Muscle of back (tissue), 13 donors: ENCODE results near the gene SP1. TPM values are rescaled to one million over a fixed set of nuclear protein-coding genes. Genes with fewer than 3 reads are reported as not detected.
"Not testable (repeated sequence)": the region's sequence is repeated elsewhere in the genome, so short reads cannot be mapped to it uniquely, and the experiment has no call there.

Source experiments
- DNase-seq, 3 donors: peaks; one replicate each; pipeline versions ENCODE4 v3.0.0 to v3.0.0-alpha.2; 2013
- long read RNA-seq, 9 donors: transcript quantifications; one replicate each; lab custom pipeline, GENCODE V29; 2026
- polyA plus RNA-seq, 10 donors: library from polyadenylated mRNA; unstranded; fragments of 120-200 nt; gene quantifications; one replicate each; pipeline ENCODE4 v1.2.1, GENCODE V29; 2013; ENCODE audit not compliant: insufficient read length in 10 of 10

SP1 gene
- polyA plus RNA-seq: 10 to 100 TPM; 31.0 to 46.7 (median 40.0) TPM
- long read RNA-seq, donor 1, partial matches to known transcripts: 32 of 35 reads
- long read RNA-seq, donor 1, other reads (novel, unspliced or antisense): 0 of 35 reads
- long read RNA-seq, donor 2, partial matches to known transcripts: 11 of 13 reads
- long read RNA-seq, donor 2, other reads (novel, unspliced or antisense): 0 of 13 reads
- long read RNA-seq, donor 3: 0 reads
- long read RNA-seq, donor 4, partial matches to known transcripts: 0 of 2 reads
- long read RNA-seq, donor 4, other reads (novel, unspliced or antisense): 0 of 2 reads
- long read RNA-seq, donor 5, partial matches to known transcripts: 11 of 16 reads
- long read RNA-seq, donor 5, other reads (novel, unspliced or antisense): 0 of 16 reads
- long read RNA-seq, donor 6, transcript SP1-203 (2 exons, 1,061 nt): major isoform, 5 of 10 reads
- long read RNA-seq, donor 6, partial matches to known transcripts: 5 of 10 reads
- long read RNA-seq, donor 6, other reads (novel, unspliced or antisense): 0 of 10 reads
- long read RNA-seq, donor 7, transcript SP1-203 (2 exons, 1,061 nt): major isoform, 8 of 14 reads
- long read RNA-seq, donor 7, partial matches to known transcripts: 6 of 14 reads
- long read RNA-seq, donor 7, other reads (novel, unspliced or antisense): 0 of 14 reads
- long read RNA-seq, donor 8, partial matches to known transcripts: 0 of 4 reads
- long read RNA-seq, donor 8, other reads (novel, unspliced or antisense): 0 of 4 reads
- long read RNA-seq, donor 9, partial matches to known transcripts: 0 of 2 reads
- long read RNA-seq, donor 9, other reads (novel, unspliced or antisense): 0 of 2 reads

DNA sequence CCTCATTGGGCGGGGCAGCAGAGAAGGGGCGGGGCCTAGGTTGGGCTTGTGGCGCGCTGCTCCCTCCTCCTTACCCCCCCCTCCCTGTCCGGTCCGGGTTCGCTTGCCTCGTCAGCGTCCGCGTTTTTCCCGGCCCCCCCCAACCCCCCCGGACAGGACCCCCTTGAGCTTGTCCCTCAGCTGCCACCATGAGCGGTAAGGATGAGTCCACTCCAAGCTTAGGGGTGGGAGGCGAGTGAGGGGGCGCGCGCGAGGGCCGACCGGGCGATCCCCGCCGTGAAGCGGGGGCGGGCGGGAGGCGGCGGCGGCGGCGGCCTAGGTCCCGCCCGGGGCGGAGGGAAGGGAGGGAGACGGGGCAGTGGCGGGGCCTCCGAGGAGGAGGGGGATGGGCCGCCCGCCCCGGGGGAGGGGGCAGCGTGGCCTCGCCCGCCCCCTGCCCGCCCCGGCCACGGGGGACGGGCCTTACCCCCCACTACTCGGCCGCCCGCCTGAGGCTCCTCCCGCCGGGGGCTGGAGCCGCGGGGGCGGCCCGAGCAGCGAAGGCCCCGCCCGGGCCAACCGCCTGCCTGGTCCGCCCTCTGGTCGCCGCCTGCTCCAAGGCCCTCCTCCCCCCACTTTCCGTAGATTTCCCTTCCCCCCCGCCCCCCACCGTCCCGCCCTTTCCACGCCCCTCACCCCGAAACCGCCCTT, at the start of gene SP1:
Gene SP1, plus strand, starts transcription at position 73 of the 690 bp plus-strand sequence. Its CDS starts 116 bp downstream, at position 189.
- peak; percentile 94 to 96 (median 96) for DNase-seq

DNA sequence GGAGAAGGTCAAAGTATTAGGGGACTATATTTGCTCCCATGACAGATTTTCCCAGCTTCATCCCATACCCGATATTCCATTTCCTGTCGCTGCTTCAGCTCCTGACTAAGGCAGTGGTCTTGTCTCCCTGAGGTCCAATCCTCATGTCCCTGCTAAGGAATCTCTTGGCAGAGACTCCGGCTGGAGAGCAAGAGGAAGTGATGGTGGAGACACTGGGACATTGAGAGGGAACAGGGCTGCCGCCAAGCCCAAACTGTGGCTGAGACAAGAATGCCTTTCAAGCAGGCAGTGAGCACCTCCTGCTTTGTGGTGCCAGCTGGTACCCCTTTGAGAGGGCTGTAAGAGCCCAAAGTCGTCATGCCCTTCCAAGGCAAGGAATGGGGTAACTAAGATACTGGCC, 49.3 kb upstream of the SP1 start:
- no peak for DNase-seq

DNA sequence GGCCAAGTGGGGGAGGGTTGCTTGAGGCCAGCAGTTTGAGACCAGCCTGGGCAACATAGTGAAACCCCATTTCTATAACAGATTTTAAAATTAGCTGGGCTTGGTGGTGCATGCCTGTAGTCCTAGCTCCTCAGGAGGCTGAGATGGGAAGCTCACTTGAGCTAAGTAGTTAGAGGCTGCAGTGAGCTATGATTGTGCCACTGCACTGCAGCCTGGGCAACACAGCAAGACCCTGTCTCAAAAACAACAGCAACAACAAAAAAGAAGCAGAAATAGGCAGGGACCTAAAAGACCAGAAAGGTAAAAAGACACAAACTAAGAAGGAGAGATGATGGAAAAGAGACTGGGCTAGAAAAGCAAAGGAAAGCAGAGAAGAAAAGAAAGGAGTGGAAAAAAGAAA, 47.6 kb upstream of the SP1 start:
- DNase-seq: not testable (repeated sequence)

DNA sequence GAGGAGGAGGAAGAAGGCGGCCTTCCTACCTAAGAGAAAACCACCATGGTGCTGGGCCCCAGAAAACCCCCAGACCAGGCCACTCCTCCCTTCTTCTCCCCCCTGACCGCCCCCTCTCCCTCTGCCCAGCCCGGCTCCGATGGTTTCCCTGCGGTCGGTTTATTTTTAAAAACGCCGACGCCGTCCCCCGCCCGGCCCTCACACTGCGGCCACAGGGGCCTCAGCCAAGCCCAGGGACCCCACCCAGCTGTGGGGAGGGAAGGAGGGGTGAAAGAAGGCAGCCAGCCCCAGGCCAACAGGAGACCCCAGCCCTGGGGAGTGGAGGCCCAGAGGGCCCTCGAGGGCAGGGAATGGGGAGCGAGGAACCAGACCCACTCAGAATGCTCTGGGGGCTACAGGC, 47.2 kb upstream of the SP1 start:
- no peak for DNase-seq

DNA sequence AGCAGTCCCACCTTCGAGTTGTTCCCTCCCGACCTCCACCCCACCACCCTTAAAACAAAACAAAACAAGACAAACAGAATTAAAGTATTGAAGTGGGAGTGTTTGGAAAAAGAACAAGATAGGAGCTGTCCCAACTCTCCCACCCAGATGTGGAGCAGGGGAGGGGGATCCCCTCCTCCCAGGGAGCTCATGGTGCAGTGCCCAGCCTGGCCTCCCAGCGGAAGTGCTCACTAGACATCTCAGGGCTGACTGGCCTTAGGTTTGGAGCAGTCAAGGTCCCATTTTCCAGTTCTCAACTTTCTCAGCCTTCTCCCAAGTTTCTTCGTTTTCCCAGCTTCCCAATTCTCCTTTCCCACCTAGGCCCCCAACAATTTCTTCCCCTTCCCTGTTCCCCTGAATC, 46.7 kb upstream of the SP1 start:
- DNase-seq: no peak

DNA sequence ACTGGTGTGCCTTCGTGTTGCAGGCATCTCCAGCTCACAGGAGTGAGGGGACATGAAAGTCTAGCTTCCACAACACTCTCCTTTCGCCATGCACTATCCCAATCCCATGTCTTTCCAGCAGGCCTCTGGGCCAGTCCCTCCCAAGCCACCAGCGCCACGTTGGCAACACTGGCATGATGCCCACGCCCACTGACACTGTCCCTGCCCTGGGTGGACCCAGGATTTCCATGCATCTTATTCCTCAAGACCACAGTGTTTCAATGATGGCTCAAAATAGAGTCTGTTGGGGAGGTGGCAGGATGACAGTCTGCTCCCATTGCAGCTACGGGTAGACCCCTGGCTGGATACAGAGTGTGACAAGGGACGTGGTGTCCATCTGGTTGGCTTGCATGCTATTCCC, 46.1 kb upstream of the SP1 start:
- no peak for DNase-seq

DNA sequence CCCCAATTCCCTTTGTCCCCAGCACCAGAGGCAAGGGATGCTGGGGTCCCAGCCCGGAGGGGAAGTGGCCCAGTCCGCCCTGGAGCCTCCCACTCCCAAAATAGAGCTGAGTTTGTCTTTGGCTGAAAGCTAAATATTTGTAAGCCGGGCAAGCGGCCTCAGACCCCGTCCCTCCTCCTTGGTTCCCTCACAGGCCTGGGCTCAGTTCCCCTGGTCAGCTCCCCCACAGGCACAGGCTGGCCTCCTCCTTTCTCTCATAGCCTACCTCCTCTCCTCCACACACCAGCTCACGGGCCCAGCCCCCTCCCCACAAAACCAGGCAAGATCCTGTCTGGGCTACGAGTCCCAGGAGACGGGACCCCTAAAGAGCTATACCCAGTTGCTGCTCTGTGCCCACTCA, 45.2 kb upstream of the SP1 start:
- no peak for DNase-seq

DNA sequence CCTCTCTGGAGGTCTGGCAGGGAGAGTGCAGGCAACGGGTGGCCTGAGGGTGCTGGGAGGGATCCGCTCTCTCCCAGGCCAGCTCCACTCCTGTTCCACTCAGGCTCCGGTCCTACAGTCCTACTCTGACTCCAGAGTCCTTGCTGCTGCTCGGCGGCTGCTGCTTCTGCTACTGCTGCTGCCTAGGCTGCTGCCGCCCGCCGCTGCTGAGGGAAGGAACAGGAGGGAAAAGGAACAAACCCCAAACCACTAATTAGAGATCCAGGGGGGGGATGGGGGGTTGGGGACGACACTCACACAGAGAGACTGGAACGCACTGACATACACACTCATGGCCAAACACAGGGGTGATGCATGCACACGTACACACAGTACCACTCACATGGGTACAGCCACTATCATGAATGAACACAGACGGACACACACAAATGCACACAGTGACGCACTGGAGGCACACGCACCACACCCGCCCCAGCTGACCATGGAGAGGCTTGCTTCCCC, 43.7 kb upstream of the SP1 start, which contains the start of gene SP7:
Gene SP7, minus strand, starts transcription at position 174 of the 501 bp plus-strand sequence. CDS start 708 bp downstream, outside the sequence.
- no peak for DNase-seq

DNA sequence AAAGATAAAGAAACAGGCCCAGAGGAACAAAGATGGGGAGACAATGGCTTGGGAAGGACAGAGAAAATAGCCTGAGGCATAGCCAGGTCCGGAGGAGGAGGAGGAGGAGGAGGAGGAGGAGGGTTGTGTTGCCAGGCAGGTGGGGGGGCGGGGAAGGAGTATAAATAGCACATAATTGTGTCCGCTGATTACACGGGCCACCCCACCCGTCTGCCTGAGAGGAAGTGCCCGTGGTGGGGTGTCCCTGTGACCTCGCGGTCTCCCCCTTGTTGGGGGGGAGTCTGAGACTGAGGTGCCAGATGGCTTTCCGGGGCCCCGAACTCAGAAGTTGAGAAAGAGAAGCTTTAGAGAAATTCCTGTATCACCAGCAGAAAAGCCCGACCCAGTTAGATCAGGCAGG, 42.0 kb upstream of the SP1 start:
- DNase-seq: no peak

DNA sequence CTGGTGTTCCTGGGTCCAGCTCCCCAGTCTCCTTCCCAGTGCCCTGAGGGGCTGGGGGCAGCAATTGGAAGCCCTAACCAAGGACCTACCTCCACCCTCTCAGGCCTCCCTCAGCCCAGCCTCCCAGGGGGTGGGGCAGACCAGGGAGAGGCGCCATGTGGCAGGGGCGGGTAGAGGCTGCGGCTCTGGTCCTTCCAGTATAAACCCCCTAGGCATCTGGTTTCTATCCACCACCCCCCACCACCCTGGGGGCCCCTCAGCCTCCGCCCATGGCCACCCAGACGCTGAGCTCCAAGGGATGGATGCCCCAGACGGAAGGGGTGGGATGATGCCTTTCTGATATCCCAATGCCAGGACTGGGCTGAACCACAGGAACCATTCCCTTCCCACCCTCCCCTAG, 41.1 kb upstream of the SP1 start:
- no peak for DNase-seq

DNA sequence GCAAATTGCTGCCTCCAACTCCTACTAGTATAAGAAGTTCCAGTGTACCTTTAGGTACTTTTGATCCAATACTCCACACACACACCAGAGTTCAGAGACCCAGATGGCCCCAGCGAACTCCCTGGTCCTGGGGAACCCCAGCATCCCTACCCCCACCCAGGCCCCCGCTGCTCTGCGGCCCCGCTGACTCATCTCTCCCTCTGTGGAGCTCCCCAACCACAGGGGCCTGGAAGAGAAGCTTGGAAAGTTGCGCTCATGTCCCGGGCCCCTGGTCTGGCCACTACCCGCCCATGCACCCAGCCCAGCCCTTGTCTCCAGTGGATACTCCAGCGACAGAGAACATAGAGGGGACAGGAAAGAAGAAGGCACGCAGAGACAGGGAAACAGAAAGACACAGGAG, 39.6 kb upstream of the SP1 start:
- DNase-seq: no peak

DNA sequence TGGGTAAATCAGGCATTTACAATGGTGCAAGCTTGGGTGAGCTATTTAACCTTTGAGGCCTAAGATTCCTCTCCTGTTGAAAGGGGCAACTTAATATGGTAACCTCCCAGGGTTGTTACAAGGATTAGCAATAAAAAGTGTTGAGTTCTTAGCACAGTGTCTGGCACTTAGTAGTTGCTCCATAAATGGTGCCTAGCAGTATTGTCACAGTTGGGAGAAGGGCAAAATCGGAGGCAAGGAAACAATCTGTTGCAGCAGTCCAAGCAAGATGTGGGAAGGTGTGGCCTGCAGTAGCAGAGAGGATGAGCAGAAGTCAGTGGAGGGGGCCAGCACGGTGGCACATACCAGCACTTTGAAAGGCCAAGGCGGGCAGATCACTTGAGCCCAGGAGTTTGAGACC, 36.5 kb upstream of the SP1 start:
- DNase-seq: no peak

DNA sequence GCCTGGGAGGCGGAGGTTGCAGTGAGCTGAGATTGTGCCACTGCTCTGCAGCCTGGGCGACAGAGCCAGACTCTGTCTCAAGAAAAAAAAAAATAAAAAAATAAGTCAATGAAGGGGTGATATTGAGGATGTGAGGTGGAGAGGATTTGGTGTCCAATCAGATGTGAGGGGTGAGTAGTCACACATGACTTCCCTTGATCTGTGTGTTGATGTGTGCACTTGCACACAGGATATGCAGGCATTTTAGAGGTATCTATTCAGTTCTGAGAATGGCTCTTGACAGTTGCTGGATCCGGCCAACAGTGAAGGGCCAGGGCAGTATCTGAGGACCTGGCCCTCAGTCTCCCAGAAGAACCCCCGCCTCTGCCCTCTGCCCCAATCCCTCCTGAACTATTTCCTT, 36.0 kb upstream of the SP1 start:
- no peak for DNase-seq

DNA sequence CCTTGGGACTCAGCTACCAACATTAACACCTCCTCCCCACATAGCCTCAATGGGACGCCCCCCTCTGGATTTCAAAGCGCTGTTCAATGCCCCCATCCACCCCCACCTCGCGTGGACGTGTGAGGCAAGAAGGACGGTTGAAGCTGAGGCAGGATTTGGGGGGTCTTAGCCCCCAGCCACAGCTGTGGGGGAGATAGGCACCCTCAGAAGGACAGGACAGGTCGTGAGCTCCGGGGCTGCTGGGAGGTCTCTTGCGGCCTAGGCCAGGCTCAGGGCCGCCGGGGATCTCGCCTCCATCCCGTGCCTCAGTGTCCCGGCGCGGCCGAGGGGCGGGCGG, 35.5 kb upstream of the SP1 start:
- peak in 1 of 3 donors; percentile 28 for DNase-seq

DNA sequence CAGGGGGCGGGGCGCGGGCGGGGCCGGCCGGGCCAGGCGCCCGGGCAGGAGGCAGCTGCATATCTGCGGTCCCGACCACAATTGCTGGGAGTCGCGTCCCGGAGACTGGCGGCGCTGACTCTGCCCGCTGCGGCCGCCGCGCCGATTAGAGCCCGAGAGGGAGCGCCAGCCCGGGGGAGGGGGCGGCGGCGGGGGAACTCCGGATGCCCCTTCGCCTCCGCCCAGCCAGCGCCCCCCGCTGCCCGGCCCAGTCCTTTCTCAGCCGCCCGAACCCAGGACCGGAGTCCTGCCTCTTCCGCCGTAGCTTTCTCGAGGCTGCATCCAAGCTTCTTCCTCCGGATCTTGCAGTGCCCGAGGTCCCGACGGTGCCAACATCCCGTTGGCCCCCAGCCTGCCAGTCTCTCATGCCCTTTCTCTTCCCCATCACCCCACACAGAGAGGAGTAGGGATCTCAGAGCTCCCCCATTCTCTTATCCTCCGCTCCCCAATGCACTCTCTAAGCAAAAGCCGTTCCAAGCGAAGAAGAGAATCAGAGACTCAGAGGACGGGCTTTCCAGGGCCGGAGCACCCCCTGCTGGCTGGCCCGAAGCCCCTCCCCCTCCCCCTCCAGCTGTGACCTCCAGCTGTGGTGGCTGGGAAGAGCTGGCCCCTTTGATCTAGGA, 35.0 kb upstream of the SP1 start:
- DNase-seq: peak; percentile 80 to 95 (median 88)

DNA sequence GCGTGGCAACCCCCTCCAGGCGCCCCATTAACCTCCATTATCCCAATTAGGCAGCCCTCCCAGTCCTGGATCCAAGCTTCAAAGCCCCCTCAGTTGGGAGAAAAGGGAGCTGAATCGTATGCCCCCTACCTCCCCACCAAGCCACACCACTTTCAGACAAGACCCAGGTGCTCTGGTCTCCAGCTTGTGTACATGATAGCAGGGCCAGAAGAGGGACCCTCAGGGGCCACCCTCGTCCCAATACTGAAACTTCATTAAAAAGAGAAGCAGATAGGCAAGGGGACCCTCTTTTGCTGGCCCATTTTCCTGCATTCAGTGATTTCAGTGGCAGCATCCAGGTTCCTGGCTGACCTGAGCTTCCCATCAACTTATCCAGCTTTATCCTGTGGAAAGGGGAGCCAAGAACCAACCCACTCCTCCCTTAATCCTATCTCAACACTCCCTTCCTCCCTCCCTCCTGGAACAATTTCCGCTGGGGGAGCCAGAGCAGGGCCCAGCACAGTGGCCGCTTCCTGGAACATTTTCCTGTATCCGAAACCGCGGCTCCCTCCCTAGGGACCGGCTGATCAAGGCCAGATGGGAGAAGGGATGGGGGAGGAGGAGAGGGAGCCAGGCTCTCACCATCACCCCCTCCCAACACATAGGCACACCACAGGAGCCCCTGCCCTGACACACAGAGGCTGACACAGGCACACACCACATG, 34.3 kb upstream of the SP1 start:
- DNase-seq: peak; percentile 46 to 74 (median 71)

DNA sequence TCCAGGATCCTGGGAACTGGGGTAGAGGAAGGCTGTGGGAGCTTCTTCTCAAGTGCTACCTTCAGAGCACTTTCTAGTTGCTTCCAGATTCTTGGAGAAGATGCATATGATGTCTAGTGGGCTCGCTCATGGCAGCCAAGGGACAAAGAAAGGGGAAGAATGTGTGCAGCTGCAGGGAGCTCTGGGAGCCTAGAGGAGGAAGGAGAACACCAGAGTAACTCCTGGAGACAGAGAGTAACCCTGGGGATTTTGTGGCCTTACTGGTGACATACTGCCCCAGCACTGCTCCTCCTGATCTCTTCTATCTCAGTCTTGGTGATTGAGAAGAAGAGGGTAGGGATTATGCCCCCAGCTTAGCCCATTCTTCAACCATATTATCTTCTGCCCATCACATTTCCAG, 33.5 kb upstream of the SP1 start:
- DNase-seq: no peak

DNA sequence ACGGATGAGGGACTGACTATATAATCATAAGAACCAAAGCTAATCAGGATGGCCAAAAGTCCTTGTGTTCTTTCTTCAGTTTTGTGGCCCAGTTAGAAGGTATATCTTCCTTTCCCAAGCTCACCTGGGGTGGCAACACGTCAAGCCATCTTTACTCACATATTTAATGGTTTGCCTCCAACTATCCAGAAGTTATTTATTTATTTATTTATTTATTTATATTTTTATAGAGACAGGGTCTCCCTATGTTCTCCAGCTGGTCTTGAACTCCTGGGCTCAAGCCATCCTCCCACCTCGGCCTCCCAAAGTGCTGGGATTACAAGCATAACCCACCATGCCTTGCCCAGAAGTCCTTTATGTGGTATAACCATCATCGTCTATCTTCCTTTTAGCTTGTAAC, 32.1 kb upstream of the SP1 start:
- no peak for DNase-seq

DNA sequence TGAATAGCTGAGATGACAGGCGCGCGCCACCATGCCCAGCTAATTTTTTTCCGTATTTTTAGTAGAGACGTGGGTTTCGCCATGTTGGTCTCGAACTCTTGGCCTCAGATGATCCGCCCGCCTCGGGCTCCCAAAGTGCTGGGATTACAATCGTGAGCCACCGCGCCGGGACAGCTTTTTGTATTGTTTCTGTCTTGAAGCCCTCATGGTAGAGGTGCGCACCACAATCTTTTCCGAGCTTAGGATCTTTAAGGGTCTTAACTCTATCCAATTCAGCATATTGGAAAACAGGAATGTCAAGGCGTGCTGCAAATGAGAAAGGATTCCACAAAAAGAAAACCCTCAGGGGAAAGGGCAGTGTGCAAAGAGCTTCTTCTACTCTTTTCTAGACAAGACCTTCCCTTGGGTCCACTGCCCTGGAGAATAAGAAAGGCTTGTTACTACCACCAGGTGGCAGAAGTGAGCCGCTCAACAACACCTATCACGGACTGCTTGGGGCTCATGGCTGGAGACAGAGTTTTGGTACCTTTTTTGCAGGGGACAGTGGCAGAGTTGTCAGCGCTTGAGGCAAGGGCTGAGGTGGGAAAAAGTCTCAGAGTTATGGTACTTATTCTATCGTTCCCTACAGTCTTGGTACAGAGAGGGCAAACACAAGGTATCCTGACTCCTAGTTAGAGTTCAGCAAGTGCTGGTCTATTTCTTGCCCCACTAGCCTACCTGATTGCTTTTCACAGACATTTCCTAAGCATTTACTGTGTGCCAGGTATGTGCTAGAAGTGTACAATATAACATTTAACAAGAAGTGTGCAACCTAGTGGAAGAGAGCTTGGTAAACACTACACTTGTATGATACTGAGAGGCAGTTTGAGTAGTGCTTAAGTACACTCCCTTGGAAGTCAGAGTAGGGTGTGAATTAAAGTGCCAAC, 27.4 kb upstream of the SP1 start:
- peak; percentile 82 to 91 (median 89) for DNase-seq

DNA sequence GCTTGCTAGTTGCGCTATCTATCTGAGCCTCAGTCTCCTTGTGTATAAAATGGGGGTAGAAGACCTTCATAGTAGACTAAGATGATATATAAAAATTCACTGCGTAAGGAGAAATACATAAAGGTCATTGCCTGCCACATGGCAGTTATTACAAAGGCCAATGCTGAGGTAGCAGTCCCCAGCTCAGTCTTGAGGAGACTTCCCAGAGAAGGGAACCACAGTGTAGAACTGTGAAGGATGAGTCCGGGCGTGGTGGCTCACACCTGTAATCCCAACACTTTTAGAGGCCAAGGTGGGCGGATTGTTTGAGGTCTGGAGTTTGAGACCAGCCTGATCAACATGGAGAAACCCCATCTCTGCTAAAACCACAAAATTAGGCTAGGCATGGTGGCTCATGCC, 26.7 kb upstream of the SP1 start:
- no peak for DNase-seq
